Right lobe of liver (tissue), 4 donors: ENCODE results near the gene MVB12A.

Experiments used
- POLR2A ChIP-seq: fragments of 450-650 bp; IDR thresholded peaks from one replicate; pipeline ENCODE4 v1.6.1; 2017; ENCODE audit warnings: antibody characterized with exemption, mild to moderate bottlenecking
- TF ChIP-seq, protein P1 (sequence below), 4 donors: fragments of 200-600 bp in 3 of 4; fragments of 450-650 bp in 1 of 4; IDR thresholded peaks; one replicate each; pipeline versions ENCODE4 v1.5.1 to v1.8.0; 2016 to 2022; ENCODE audit warnings: antibody characterized with exemption in 4 of 4, mild to moderate bottlenecking in 2 of 4
- donor health status: DM: no; HTN: no; CAD: no.
- donor health status: DM: no; HTN: no; CAD: no.
- donor health status: DM: no; HTN: yes; CAD: no.

DNA sequence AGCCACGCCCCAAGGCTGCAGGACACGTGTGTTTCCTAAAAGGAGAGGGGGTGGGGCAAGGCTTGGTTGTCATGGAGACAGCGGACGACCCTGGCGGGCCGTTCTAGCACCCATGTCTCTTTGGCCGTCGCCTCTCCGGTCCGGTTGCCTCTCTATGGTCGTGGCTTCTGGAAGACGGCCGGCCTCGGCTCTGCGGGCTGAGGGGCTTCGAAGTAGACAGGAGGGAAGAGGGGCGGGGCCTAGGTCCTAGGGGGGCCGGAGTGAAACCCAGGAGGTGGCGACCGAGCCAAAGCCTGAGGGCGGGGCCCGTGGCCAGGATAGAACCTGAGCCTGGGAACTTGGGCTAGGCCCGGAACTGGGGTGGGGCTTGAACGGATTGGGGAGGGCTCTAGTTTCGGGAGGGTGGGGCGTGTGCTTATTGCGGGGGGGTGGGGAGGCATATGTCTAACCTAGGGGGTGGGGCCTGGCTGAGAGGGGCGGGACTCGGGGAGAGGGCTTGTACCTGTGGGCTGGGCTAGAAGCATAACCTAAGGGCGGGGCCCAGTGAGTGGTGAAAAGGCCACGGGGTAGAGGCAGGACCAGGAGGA, 49.7 kb downstream of the MVB12A start:
- TF ChIP-seq, protein P1, sequence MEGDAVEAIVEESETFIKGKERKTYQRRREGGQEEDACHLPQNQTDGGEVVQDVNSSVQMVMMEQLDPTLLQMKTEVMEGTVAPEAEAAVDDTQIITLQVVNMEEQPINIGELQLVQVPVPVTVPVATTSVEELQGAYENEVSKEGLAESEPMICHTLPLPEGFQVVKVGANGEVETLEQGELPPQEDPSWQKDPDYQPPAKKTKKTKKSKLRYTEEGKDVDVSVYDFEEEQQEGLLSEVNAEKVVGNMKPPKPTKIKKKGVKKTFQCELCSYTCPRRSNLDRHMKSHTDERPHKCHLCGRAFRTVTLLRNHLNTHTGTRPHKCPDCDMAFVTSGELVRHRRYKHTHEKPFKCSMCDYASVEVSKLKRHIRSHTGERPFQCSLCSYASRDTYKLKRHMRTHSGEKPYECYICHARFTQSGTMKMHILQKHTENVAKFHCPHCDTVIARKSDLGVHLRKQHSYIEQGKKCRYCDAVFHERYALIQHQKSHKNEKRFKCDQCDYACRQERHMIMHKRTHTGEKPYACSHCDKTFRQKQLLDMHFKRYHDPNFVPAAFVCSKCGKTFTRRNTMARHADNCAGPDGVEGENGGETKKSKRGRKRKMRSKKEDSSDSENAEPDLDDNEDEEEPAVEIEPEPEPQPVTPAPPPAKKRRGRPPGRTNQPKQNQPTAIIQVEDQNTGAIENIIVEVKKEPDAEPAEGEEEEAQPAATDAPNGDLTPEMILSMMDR (IDR thresholded peaks at IDR 0.05): no peak
- TF ChIP-seq POLR2A: no peak
